Type B pancreatic cell (in vitro differentiated cells): ENCODE data around the gene BCL2L14. TPM values are rescaled to one million over a fixed set of nuclear protein-coding genes. Genes with fewer than 3 reads are reported as not detected.

Experiments
- DNase-seq: peaks from one replicate; pipeline ENCODE4 v3.0.0; 2021; ENCODE audit warnings: mixed read lengths; ENCODE audit not compliant: unreplicated experiment; ENCODE audit errors: extremely low spot score
- H3K27ac Mint-ChIP-seq: 2 replicates; pipeline ENCODE4 v1.8.0; 2021; ENCODE audit warnings: mild to moderate bottlenecking, mixed read lengths
- H3K27me3 Mint-ChIP-seq: 2 replicates; pipeline ENCODE4 v1.8.0; 2021; ENCODE audit warnings: mixed read lengths
- H3K36me3 Mint-ChIP-seq: 2 replicates; pipeline ENCODE4 v1.8.0; 2021; ENCODE audit warnings: mixed read lengths
- H3K4me1 Mint-ChIP-seq: one replicate; pipeline ENCODE4 v1.8.0; 2021; ENCODE audit warnings: mixed read lengths; ENCODE audit not compliant: unreplicated experiment
- H3K4me3 Mint-ChIP-seq: 2 replicates; pipeline ENCODE4 v1.8.0; 2021; ENCODE audit warnings: mild to moderate bottlenecking, mixed read lengths
- H3K9me3 Mint-ChIP-seq: 2 replicates; pipeline ENCODE4 v1.8.0; 2021; ENCODE audit warnings: mixed read lengths
- CTCF ChIP-seq: fragments of 200-600 bp; sonication (generic); conservative IDR thresholded peaks from 2 replicates; pipeline ENCODE4 v1.5.0; 2021; ENCODE audit warnings: antibody characterized with exemption, mild to moderate bottlenecking
- total RNA-seq: library from RNA; stranded (reverse); gene quantifications from 2 replicates; pipeline ENCODE4 v1.2.1, GENCODE V29; 2021; ENCODE audit warnings: low replicate concordance

BCL2L14 gene
- total RNA-seq, 1 donor from 2014 or later, result 3.3 TPM

- no peaks in the 10 kb centered on the region for H3K9me3 Mint-ChIP-seq
- no peak overlapping the region for H3K4me3 Mint-ChIP-seq
- no peak overlapping the region for H3K27ac Mint-ChIP-seq
- H3K36me3 Mint-ChIP-seq, result peaks cover 37% of the 10 kb centered on the region
- DNase-seq, result no peak
- H3K4me1 Mint-ChIP-seq, result no peaks in the 10 kb centered on the region
- H3K27me3 Mint-ChIP-seq, result no peaks in the 10 kb centered on the region
- no peak for TF ChIP-seq CTCF
Measured at GRCh38 chr12:12095021-12095420, 24.3 kb downstream of the BCL2L14 start.

- no peak for TF ChIP-seq CTCF
- no peaks in the 10 kb centered on the region for H3K9me3 Mint-ChIP-seq
- DNase-seq, result no peak
- H3K4me1 Mint-ChIP-seq, result no peaks in the 10 kb centered on the region
- H3K4me3 Mint-ChIP-seq, result no peak overlapping the region
- H3K27me3 Mint-ChIP-seq, result no peaks in the 10 kb centered on the region
- no peak overlapping the region for H3K27ac Mint-ChIP-seq
- H3K36me3 Mint-ChIP-seq, result peaks cover 38% of the 10 kb centered on the region
Measured at GRCh38 chr12:12097891-12098690, 27.4 kb downstream of the BCL2L14 start.

- no peak for DNase-seq
- H3K4me1 Mint-ChIP-seq, result no peaks in the 10 kb centered on the region
- H3K4me3 Mint-ChIP-seq, result no peak overlapping the region
- no peaks in the 10 kb centered on the region for H3K9me3 Mint-ChIP-seq
- no peak for TF ChIP-seq CTCF
- H3K27me3 Mint-ChIP-seq, result no peaks in the 10 kb centered on the region
- peaks cover 43% of the 10 kb centered on the region for H3K36me3 Mint-ChIP-seq
- H3K27ac Mint-ChIP-seq, result no peak overlapping the region
Measured at GRCh38 chr12:12098691-12099015, 27.9 kb downstream of the BCL2L14 start.

GRCh38 chr12:12099102-12099501, 28.4 kb downstream of the BCL2L14 start:
- Mint-ChIP-seq H3K4me3 (no peak overlapping the region), H3K36me3 (peaks cover 43% of the 10 kb centered on the region)
- no peak for TF ChIP-seq CTCF

GRCh38 chr12:12107678-12108077, 36.9 kb downstream of the BCL2L14 start:
- peaks cover 38% of the 10 kb centered on the region for H3K36me3 Mint-ChIP-seq

More at GRCh38 chr12:12099102-12099501, 28.4 kb downstream of the BCL2L14 start:
- no peaks in the 10 kb centered on the region for H3K4me1 Mint-ChIP-seq
- H3K9me3 Mint-ChIP-seq, result no peaks in the 10 kb centered on the region
- no peak overlapping the region for H3K27ac Mint-ChIP-seq
- H3K27me3 Mint-ChIP-seq, result no peaks in the 10 kb centered on the region
- no peak for DNase-seq

More at GRCh38 chr12:12107678-12108077, 36.9 kb downstream of the BCL2L14 start:
- no peak for TF ChIP-seq CTCF
- DNase-seq, result no peak
- Mint-ChIP-seq H3K27ac (no peak overlapping the region), H3K27me3 (no peaks in the 10 kb centered on the region), H3K9me3 (peaks cover 12% of the 10 kb centered on the region), H3K4me3 (no peak overlapping the region), H3K4me1 (no peaks in the 10 kb centered on the region)
